DMS153 treated with DMSO at 0.1 percent for 48 hours (cell line): Measurements from ENCODE around the gene USP5.
A peak's percentile ranks its signal among the peaks of the same experiment; 100 is the strongest.
"Not testable (repeated sequence)": the region's sequence is repeated elsewhere in the genome, so short reads cannot be mapped to it uniquely, and the experiment has no call there.

Experiments used
- DNase-seq: peaks from one replicate; lab custom pipeline; 2025; ENCODE audit not compliant: unreplicated experiment; lab: John Stamatoyannopoulos, UW

USP5 gene

DNA sequence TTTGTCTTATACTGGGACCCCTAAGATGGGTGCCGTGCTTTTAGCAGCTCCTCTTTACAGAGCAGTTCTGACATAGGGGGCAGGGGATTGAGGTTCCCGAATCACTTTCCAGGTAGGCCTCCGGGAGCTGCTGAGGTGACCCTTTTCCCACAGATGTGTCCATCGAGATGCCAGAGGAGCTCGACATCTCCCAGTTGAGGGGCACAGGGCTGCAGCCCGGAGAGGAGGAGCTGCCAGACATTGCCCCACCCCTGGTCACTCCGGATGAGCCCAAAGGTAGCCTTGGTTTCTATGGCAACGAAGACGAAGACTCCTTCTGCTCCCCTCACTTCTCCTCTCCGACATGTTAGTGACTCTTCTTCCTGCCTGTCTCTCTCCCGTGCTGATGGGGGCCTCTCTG, 11.1 kb downstream of the USP5 start:
- no peak for DNase-seq

- DNase-seq, result no peak
Measured at GRCh38 chr12:6863586-6864321, 11.8 kb downstream of the USP5 start.

GRCh38 chr12:6865307-6865706, 13.4 kb downstream of the USP5 start:
- DNase-seq, result not testable (repeated sequence)

GRCh38 chr12:6866163-6866919, 14.4 kb downstream of the USP5 start:
- DNase-seq, result no peak

GRCh38 chr12:6866920-6867412, 15.0 kb downstream of the USP5 start:
- no peak for DNase-seq

DNA sequence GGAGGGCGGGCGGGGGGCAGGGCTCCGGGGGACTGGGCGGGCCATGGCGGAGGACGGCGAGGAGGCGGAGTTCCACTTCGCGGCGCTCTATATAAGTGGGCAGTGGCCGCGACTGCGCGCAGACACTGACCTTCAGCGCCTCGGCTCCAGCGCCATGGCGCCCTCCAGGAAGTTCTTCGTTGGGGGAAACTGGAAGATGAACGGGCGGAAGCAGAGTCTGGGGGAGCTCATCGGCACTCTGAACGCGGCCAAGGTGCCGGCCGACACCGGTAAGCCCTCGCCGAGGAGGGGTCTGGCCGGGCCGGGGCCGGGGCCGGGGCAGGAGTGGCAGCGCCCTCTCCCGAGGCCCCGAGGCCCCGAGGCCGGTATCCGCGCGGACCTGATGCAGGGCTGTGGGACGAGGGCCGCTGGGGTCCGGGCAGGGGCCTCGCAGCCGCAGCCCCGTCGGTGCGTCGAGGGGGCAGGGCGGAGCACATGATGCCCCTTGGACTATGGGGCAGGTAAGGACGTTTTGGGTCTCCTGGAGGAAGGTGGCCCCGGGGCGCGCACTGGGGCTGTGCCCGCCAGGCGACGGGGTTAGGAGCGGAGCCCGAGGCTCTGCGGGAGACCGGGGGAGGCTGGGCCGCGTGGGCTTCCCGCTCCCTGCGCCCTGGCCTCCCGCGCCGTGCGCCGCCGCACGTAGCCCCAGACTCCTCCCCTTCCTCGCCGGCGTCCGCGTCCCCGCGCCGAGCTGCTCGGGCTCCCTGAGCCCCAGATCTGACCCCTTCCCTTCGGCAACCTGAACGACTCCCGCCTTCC, 15.7 kb downstream of the USP5 start, which contains the start of gene TPI1:
TSS of gene TPI1 (plus strand) at position 119 of the 798 bp plus-strand sequence. CDS start at position 155, 36 bp downstream.
- peak; percentile 64 for DNase-seq

GRCh38 chr12:6868211-6869048, 16.5 kb downstream of the USP5 start:
- no peak for DNase-seq

- DNase-seq, result peak; percentile 65
Measured at GRCh38 chr12:6869049-6870021, 17.4 kb downstream of the USP5 start.

GRCh38 chr12:6870304-6870703, 18.4 kb downstream of the USP5 start:
- not testable (repeated sequence) for DNase-seq

GRCh38 chr12:6871052-6871957, 19.4 kb downstream of the USP5 start:
- DNase-seq, result no peak

GRCh38 chr12:6872073-6873048, 20.4 kb downstream of the USP5 start:
- DNase-seq, result peak; percentile 35

GRCh38 chr12:6873094-6874014, 21.4 kb downstream of the USP5 start, which contains the start of gene SPSB2:
Gene SPSB2, minus strand, starts transcription at chr12:6873303. Its CDS starts 402 bp downstream, at chr12:6872901.
- peak; percentile 82 for DNase-seq

GRCh38 chr12:6874015-6874368, 22.0 kb downstream of the USP5 start:
- DNase-seq, result not testable (repeated sequence)

DNA sequence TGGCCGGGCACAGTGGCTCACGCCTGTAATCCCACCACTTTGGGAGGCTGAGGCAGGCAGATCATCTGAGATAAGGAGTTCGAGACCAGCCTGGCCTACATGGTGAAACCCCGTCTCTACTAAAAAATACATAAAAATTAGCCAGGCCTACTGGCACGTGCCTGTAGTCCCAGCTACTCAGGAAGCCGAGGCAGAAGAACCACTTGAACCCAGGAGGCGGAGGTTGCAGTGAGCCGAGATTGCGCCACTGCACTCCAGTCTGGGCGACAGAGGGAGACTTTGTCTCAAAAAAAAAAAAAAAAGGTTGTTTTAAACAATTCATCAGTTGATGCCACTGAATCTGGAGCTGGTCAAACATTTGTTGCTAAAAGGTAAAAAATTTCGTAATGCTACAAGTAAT, 27.9 kb downstream of the USP5 start:
- not testable (repeated sequence) for DNase-seq

DNA sequence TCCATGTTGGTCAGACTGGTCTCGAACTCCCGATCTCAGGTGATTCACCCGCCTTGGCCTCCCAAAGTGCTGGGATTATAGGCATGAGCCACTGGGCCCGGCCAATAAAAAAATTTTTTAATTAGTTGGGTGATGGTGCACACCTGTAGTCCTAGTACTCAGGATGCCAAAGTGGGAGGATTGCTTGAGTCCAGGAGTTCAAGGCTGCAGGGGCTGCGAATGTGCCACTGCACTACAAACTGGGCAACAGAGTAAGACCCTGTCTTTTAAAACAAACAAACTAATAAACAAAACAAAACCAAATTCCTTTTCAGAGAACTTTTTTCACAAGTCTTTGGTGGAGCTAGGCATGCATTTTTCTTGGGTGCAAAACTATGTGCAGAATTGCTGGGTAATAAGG, 31.3 kb downstream of the USP5 start:
- no peak for DNase-seq

DNA sequence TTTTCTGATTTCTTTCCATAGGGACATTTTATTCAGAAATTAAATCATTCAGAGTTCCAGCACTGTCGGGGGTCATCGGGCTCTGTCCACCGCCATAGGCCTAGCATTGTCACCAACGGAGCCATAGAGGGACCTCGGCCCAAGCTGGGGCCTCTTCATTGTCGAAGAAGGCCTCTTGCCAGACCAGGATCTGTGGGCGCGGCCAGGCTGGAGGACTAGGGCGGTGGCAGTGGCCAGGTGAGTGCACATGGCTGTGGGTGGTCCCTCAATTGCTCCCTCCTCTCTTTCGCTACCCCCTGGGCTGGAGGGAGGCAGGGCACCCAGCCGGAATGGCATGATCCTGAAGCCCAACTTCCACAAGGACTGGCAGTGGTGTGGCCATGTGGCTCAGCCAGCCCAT, 31.7 kb downstream of the USP5 start:
- DNase-seq, result no peak
